Fibroblast of pulmonary artery (primary cell): ENCODE data around the gene TMEM266.

Experiments
- DNase-seq: peaks from one replicate; pipeline ENCODE4 v3.0.0-alpha.2; 2010; ENCODE audit warnings: low read depth
- H3K4me3 ChIP-seq: replicated peaks from 2 replicates; pipeline ENCODE4 v1.5.1; 2011; ENCODE audit warnings: low read depth, mild to moderate bottlenecking, control low read depth, low read length, moderate library complexity
- CTCF ChIP-seq: IDR thresholded peaks from 2 replicates; pipeline ENCODE4 v1.5.1; 2011; ENCODE audit warnings: mild to moderate bottlenecking, control low read depth, low read length, inconsistent platforms; ENCODE audit errors: missing control alignments

TMEM266 gene

DNA sequence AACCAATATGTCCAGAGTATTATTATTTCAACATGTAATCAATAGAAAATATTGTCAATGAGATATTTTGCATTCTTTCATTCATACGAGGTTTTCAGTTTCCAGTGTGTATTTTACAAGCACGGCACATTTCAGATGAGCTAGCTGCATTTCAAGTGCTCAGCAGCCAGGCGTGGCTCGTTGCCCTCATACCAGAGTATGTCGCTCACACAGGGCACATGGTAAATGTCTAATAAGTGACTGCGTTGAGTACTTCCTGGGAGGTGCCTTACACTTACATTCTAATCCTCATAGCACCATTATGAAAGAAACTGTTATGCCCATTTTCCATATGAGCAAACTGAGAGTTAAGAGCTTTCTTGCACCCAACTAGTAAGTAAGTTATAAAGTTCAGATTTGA, 47.4 kb downstream of the TMEM266 start:
- TF ChIP-seq CTCF: no peak
- DNase-seq: no peak

DNA sequence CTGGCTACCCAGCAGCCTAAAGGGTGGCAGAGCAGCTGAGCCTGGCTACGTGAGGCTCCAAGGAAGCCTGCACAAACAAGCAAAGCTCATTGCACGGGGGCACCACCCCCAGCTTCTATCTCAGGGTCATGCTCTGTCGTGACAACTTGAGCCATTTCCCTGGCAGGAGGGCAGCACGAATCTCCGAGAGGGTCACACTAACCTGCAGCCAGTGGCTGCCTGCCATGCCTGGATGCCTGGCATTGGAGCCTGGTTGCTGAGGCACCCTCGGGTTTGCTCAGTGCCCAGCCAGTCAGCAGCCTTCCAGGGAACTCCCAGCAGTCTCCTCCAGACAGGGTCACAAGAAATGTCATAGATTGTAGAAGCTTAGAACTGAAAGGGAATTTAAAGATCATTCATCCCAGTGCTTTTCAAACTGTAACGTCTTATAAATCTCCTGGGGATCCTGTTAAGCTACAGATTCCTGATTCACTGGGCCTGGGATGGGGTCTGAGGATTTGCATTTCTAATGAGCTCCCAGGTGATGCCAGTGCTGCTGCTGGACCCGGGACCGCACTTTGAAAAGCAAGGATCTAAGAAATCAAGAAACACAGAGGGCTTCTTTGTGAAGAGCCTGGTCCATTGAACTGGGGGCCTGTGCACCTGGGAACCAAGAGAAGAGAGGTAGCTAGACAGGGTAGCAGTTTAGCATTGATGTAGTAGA, 48.4 kb downstream of the TMEM266 start:
- no peak for DNase-seq
- no peak for TF ChIP-seq CTCF
- H3K4me3 ChIP-seq: no peak overlapping the region

More for the DNA sequence above, 47.4 kb downstream of the TMEM266 start:
- H3K4me3 ChIP-seq: no peak overlapping the region

DNA sequence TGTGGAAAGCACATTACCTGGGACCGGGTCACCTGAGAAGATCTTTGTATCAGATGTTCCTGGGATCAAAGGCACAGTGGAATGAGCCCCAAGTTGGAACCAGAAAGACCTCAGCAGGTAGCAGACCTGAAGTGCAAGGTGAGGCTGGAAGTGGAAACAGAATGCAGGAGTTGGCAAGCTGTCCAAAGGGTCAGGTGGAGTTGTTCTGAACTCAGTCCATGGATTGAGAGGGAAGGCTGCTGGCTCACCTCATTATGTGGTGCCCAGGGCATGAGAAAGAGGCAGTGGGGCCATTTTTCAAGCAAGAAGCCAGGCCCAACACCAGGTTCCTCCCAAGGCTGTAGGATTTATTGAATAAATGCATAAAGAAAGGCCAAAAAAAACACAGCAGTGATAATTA, 49.3 kb downstream of the TMEM266 start:
- H3K4me3 ChIP-seq: no peak overlapping the region
- no peak for TF ChIP-seq CTCF
- no peak for DNase-seq

- TF ChIP-seq CTCF: no peak
- no peak for DNase-seq
- no peak overlapping the region for H3K4me3 ChIP-seq
These were observed 54.8 kb downstream of the TMEM266 start for GRCh38 chr15:76114561-76114960.

DNA sequence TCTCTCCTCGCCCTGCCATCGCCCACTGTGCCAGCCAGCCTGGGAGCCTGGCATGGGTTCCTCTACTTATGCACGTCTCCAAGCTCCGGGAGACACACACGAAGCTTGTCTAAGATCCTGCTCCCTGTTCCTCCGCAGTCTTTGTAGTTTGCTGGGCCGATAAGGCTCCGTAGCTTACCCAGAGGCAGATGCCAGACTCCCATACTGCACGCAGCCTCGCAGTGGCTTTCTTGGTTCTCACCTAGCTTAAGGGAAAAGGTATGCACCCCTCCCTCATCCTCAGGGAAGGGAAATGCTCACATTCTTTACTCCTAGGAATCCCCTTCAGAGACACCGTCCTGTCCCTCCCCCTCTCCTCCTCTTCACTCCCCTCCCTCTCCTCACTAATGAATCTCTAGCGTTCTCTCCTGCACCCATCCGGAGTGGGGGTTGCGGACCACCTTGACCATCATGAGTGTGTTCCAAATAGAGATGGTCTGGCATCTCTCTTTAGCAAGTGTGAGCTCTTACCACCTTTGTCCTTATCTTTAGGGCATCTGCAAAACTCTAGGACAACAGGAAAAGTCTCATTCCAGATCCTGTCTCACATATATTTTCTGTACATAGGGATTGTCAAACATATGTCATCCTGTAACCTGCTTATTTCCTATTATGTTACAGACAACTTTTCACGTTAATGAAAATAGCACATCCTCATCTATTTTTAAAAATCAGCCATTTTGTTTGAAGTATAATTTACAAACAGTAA, 56.5 kb downstream of the TMEM266 start:
- no peak overlapping the region for H3K4me3 ChIP-seq
- TF ChIP-seq CTCF: no peak
- no peak for DNase-seq

DNA sequence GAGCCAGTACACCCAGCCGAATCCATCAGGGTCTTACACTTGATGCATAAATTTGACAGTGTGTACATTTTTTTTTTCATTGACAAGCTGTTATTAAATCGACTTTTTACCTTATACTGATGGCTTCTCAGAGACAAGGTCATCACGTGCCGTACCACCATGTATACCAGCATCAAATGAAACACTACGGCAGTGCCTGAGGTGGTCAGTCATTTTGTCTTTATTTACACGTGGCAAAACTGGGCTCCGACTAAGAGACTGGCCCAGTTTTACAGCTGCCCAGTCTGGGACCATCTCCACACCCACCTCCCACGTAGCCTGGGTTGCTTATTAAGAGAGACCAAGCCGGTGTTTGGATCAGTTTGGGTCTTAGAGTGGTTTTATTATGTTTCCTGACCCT, 57.4 kb downstream of the TMEM266 start:
- no peak for TF ChIP-seq CTCF

More for the DNA sequence above, 57.4 kb downstream of the TMEM266 start:
- H3K4me3 ChIP-seq: no peak overlapping the region
- no peak for DNase-seq
